HG02852 (cell line): ENCODE measurements around the gene SLC17A6.

Experiments used
- ATAC-seq: cut with Tn5 transposase; IDR thresholded peaks from one replicate; pipeline ENCODE4 v1.9.1; 2021; ENCODE audit warnings: mild to moderate bottlenecking, moderate library complexity; ENCODE audit not compliant: unreplicated experiment

SLC17A6 gene

DNA sequence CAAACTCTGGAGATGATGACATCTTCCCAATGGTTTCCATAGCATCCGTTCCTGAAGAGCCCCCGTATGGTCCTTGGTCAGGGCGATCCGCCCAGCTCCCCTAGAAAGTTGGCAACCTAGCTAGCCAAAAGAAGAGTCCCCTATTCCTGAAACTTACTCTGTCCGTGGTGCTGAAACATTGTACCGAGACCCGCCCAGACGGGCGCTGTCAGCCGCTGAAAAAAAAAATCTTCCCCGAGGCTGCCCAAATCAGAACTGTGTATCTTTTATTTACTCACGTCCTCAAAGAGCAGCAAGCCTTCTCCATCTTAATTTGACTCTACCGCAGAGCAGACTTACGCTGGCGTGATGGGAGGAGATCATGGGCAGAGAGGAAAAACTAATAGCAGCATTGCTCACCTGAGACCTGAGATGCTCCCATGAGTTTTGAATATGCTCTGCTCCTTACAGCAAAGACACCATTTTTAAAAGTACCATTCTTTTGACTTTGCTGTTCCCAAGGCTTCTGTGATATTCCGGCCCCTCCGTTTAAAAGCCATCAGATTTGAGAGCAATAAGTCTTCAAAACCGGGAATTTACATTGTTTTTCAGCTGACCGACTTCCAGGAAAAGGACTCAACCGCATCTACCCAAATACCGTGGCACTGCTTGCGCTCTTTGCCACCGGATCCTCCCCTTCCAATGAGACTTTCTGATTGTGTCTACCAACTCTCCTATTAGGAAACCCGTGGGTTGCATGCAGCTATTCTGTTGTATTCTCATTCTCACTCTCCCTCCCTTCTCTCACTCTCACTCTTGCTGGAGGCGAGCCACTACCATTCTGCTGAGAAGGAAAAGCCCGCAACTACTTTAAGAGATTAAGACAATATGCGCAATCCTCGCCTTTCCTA lies at the start of gene SLC17A6:
TSS of gene SLC17A6 (plus strand) at position 786 of the 890 bp plus-strand sequence. CDS start 153 bp downstream, outside the sequence.
- no peak for ATAC-seq

DNA sequence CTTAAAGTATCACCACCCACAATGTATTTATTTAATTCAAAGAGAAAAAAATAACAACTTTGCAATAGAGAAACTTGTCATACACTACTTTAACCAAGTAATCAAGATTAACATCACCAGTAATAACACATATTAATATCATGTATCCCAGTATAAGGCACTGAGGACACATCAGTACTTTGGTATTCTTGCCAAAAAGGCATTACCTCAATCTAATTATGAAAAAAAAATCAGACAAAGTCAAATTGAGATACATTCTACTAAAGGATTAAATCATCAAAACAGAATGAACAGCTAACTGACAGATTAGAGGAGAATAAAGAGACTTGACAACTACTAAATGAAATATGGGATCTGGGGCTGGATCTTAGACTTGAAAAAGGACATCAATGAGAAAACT lies 35.8 kb upstream of the SLC17A6 start:
- ATAC-seq: no peak

GRCh38 chr11:22304337-22304961 lies 33.7 kb upstream of the SLC17A6 start:
- ATAC-seq: peak; percentile 61

- no peak for ATAC-seq
Observed at GRCh38 chr11:22317656-22318055, 20.5 kb upstream of the SLC17A6 start.

DNA sequence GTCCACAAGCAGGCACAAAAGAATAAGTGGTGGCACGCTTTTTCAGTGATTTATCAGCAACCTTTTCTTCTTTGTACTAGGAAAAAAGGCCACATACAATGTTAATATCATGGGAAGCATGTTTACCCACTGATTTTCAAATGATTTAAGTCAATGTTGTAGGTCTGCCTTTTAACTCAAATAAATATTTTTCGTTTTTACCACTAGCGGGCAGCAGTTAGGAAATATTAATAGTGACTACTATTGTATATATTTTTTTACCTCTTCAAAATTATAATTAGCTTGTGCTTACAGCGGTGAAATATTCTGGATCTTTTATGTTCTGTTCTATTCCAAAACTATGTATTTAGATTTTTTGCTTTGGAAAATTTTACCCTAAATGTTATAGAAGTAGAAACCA lies 6.4 kb upstream of the SLC17A6 start:
- ATAC-seq: no peak

- no peak for ATAC-seq
Observed at GRCh38 chr11:22336587-22336986, 1.6 kb upstream of the SLC17A6 start.

- no peak for ATAC-seq
Observed at GRCh38 chr11:22339611-22340010, 1.4 kb downstream of the SLC17A6 start.

DNA sequence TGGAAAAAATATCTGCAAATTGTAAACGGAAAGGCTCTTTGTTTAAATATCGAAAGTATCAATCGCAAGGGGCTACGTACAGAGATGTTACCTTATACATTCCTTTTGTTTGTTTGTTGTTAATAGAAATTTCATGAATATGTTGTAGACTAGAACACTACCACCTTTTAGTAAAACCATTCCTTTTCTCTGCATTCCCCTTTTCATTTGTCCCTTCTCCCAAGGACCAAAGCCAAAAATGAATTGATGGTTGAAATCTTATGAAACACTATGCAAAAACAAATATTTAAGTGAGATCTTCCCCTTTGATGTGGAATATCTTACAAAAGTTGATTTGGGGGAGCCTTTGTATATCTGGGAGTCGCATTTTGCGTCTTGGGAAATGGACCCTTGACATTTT lies 2.1 kb downstream of the SLC17A6 start:
- ATAC-seq: no peak

- ATAC-seq: no peak
Observed at GRCh38 chr11:22340701-22341587, 2.8 kb downstream of the SLC17A6 start.

GRCh38 chr11:22341588-22341931 lies 3.4 kb downstream of the SLC17A6 start:
- no peak for ATAC-seq

GRCh38 chr11:22342211-22343031 lies 4.2 kb downstream of the SLC17A6 start:
- ATAC-seq: no peak

GRCh38 chr11:22343032-22343324 lies 4.8 kb downstream of the SLC17A6 start:
- ATAC-seq: no peak

- ATAC-seq: no peak
Observed at GRCh38 chr11:22343371-22344032, 5.3 kb downstream of the SLC17A6 start.

DNA sequence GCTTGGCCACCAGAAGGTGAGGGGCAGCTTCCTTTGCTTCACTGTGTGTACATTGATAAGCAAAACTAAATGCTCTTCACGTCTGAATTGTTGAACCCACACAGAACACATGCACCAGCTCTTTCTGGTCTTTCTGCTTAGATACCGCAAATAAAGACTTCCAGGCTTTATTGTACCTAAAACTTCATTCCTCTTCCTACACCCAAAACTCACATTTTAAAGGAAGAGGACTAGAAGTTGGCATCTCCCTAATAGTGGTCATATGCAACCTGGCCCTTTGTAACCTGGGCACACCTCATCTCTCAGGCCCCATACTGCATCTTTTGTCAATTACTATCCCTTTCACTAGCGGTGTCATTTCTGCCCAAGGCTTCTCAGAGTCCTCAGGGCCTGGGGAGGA lies 5.9 kb downstream of the SLC17A6 start:
- no peak for ATAC-seq

DNA sequence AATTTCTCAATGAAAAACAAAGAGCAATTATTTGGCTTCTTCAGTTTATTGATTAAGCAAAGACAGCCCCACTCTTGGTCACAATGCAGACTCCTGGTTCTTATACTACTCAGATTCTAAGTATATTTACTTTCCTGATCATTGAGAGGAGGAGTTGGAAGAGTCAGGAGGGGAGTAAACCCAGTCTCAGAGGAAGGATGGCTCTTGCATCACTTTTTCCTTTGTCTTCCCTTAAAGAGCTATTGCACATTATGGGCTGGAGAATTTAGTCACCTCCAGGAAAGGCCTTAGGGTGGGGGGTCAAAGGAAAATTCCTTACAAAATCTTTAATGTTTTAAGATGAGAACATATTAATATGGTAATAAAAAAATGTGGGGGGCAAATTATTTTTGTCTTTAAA lies 8.1 kb downstream of the SLC17A6 start:
- no peak for ATAC-seq

GRCh38 chr11:22347857-22348487 lies 9.8 kb downstream of the SLC17A6 start:
- ATAC-seq: no peak

- no peak for ATAC-seq
Observed at GRCh38 chr11:22349491-22349890, 11.3 kb downstream of the SLC17A6 start.

- ATAC-seq: no peak
Observed at GRCh38 chr11:22359295-22359694, 21.1 kb downstream of the SLC17A6 start.

DNA sequence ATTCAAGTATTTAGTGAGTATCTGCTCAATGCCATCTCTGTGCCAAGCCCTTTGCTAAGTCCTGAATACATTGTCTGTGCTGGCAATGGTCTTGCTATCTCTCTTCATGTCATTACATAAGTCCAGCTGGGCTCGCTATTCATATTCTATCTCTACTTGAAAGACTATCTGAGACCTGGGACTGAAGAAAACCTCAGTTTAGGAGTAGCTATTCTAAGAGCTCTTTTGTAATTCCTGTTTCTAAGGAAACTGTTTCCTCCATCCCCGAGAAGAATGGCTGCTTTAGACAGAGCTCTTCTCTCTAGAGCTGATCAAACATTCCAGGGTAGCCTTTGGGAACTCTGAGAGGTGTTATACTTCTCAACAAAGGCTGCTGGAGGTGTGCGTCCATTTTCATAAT lies 33.0 kb downstream of the SLC17A6 start:
- no peak for ATAC-seq

- ATAC-seq: no peak
Observed at GRCh38 chr11:22387126-22387525, 48.9 kb downstream of the SLC17A6 start.
